GM19043 (cell line): ENCODE measurements around the gene STOML2.

ENCODE experiments used
- ATAC-seq: cut with Tn5 transposase; IDR thresholded peaks from one replicate; pipeline ENCODE4 v1.9.1; 2021; ENCODE audit warnings: low read depth; ENCODE audit not compliant: unreplicated experiment

Gene STOML2

GRCh38 chr9:35108461-35108860 is 5.5 kb upstream of the STOML2 start:
- ATAC-seq: no peak

GRCh38 chr9:35107297-35108290 is 4.7 kb upstream of the STOML2 start:
- ATAC-seq: no peak

DNA sequence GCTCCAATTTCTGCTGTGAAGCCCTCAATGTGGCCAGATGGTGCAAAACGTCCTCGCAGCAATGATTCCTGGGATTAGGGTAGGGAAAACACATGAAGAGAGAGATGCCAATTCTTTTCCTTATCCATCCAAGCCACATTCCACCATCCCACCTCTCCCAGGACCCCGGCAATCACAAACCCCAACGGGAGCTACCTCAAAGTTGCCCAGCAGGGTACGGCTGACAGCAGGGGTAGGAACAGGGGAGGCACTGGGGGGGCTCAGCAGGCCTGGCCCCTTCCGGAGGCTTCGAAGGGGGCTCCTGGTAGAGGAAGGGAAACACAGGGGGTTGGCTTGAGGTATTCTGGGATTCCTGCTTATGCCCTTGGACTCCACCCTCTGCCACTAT is 3.4 kb upstream of the STOML2 start:
- ATAC-seq: no peak

GRCh38 chr9:35105571-35106342 is 2.8 kb upstream of the STOML2 start:
- no peak for ATAC-seq

GRCh38 chr9:35105126-35105525 is 2.2 kb upstream of the STOML2 start:
- ATAC-seq: no peak

- no peak for ATAC-seq
These were observed 1.7 kb upstream of the STOML2 start for GRCh38 chr9:35104586-35104985.

DNA sequence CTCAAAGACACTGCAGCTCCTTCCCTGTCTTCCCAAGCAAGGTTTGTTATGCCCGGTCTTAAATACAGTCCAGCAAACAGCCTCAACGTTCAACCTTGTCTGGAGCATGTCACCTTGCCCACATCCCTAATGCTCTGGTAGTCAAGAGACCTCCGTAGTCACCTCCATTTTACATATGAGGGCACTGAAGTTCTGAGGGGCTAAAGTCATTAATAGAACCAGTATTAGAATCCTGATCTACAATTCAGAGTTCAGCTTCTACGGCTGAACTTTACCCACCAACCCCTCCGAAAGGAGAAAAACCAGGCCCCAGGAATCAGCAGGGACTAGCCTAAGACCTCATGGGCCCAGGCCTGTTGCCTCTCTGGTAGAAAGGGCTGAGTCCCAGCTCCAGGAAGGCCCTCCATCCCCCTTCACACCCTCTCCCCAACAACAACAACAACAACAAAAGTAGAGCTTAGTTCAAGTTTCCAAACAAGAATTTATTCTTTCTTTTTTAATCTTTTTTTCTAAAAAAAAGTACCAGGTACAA is 795 bp upstream of the STOML2 start:
- no peak for ATAC-seq

- no peak for ATAC-seq
These were observed 514 bp downstream of the STOML2 start for GRCh38 chr9:35102465-35102768.

- no peak for ATAC-seq
These were observed 5.4 kb downstream of the STOML2 start for GRCh38 chr9:35097573-35097972.

GRCh38 chr9:35096035-35096849 is 6.7 kb downstream of the STOML2 start, which contains the start of gene PIGO:
Gene PIGO (minus strand): TSS chr9:35096591. CDS start chr9:35095565, 1,026 bp downstream.
- ATAC-seq: peak; percentile 84

GRCh38 chr9:35091536-35091935 is 11.4 kb downstream of the STOML2 start:
- ATAC-seq: no peak

DNA sequence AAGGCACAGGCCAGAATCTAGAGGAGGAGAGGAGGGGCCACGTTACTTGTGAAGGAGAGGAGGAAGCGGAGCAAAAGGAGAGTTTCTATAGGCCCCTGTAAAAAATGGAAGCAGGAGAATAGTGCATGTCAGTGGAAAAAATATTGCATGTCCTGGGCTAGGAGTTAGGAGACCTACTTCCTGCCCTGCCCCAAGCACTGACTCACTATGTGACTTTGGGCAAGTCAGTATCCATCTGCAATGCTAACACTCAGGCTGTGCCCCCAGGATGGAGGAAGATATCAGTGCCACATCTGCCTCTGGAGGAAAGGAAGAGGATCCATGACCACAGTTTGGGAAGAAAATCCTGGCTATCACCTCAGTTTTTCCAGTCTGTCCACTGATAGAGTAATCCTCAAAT is 13.5 kb downstream of the STOML2 start:
- no peak for ATAC-seq

DNA sequence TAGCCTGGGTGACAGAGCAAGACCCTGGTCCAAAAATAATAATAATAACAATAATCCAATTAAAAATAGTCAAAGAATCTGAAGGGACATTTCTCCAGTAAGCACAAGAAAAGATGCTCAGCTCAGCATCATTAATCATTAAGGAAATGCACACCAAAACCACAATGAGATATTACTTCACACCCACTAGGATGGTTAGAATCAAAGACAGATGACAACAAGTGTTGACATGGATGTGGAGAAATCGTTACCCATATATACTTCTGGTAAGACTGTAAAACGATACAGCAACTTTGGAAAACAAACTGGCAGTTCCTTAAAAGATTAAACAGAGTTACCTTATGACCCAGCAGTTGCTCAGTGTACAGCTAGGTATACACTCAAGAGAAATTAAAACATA is 17.9 kb downstream of the STOML2 start:
- no peak for ATAC-seq

- ATAC-seq: peak; percentile 86
These were observed 23.2 kb downstream of the STOML2 start, which contains the start of gene FANCG for GRCh38 chr9:35079426-35080341. Gene FANCG (minus strand): TSS chr9:35079942. CDS start chr9:35079524, 418 bp downstream.

DNA sequence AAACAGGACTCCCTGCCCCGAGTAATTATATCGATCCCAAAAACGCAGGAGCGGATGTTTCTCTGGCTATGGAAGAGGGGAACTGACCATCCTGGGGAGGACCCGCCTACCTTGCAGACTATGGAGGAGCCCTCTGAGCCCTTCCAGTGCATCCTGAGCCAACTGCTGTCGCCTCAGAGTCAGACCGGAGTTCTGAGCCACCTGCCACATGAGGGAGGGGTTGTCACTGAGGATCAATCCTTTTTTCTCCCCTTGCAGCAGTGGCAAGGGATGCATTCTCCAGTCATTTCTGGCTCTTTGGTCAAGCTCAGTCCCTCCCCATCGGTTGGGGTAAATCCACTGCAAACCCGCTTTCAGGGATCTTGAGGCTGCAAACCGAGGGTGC is 23.9 kb downstream of the STOML2 start:
- no peak for ATAC-seq

- no peak for ATAC-seq
These were observed 24.9 kb downstream of the STOML2 start for GRCh38 chr9:35078066-35078465.

- no peak for ATAC-seq
These were observed 26.1 kb downstream of the STOML2 start for GRCh38 chr9:35076848-35077247.

DNA sequence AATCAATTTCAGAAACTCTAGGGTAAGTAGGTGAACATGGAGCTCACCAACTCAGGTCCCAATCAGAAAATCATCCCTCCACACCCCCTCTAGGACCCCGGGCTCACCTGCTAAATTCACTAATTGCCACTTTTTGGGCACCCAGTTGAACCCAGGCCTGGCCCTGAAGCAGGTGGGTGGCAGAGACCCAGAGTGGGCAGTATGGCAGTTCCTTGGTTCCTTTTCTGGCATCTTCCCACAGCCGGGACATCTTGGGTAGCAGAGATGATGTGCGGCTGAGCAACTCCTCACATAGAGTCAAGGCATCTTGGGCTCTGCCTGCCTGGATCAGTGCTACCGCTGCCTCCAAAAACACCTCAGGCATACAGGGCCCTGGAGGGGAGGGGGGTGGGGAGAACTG is 27.6 kb downstream of the STOML2 start:
- no peak for ATAC-seq

- no peak for ATAC-seq
These were observed 28.1 kb downstream of the STOML2 start for GRCh38 chr9:35074791-35075190.
